GM12864 (cell line): ENCODE data around the gene NACA.

ENCODE experiments used
- DNase-seq: peaks from one replicate; pipeline ENCODE4 v3.0.0-alpha.2; 2011; ENCODE audit warnings: low read depth
- H3K4me3 ChIP-seq: 2 replicates; pipeline ENCODE4 v1.5.1; 2011; ENCODE audit warnings: mild to moderate bottlenecking, low read depth, low read length, control low read depth
- TF ChIP-seq, protein P1 (sequence below): IDR thresholded peaks from 2 replicates; pipeline ENCODE4 v1.5.1; 2011; ENCODE audit warnings: low read depth, mild to moderate bottlenecking, moderate library complexity, low read length, control low read depth, inconsistent platforms; ENCODE audit errors: missing control alignments

Gene NACA

DNA sequence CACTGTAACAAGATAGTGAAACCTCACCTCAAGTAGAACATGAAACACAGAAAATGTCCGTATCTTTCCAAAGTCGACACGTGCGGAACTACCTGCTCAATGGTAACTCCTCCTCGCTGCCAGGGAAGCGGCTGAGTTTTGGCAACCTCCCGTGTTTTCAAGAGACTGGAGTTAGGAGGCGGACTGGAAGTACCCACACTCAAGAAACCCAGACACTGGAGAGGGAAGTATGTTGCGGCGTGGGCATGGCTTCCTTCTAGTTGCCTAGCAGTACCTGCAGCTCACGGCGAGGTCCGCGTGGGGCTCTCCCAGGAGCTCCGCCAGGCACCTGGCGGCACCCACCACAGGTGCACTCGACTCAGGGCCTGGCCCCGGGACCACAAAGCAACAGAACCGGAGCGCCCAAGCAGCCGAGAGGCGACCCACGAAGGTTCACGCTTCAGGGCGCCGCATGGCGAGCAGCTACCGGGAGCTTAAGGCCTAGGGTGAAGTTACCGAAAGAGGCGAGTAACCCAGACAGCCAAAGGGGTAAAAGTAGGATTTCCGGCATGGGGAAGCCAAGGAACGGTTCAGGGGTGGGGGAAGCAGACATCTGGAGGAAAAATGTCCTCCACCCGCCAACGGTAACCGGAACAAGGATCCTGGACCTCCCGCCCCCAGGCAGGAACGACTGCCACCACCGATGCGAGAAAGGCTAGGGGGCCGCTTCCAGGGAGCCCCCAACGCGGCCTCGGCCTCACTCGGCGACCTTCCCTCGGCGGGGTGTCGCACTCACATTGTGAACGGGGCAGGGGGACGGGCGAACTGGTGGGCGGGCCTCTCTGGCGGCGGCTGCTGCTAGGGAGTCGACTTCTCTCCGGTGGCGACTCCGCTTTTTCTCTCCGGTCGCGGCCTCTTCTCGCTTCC, 37.6 kb downstream of the NACA start:
- peak overlapping the region; percentile 81 for H3K4me3 ChIP-seq
- DNase-seq, result no peak
- TF ChIP-seq, protein P1, sequence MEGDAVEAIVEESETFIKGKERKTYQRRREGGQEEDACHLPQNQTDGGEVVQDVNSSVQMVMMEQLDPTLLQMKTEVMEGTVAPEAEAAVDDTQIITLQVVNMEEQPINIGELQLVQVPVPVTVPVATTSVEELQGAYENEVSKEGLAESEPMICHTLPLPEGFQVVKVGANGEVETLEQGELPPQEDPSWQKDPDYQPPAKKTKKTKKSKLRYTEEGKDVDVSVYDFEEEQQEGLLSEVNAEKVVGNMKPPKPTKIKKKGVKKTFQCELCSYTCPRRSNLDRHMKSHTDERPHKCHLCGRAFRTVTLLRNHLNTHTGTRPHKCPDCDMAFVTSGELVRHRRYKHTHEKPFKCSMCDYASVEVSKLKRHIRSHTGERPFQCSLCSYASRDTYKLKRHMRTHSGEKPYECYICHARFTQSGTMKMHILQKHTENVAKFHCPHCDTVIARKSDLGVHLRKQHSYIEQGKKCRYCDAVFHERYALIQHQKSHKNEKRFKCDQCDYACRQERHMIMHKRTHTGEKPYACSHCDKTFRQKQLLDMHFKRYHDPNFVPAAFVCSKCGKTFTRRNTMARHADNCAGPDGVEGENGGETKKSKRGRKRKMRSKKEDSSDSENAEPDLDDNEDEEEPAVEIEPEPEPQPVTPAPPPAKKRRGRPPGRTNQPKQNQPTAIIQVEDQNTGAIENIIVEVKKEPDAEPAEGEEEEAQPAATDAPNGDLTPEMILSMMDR, result no peak

DNA sequence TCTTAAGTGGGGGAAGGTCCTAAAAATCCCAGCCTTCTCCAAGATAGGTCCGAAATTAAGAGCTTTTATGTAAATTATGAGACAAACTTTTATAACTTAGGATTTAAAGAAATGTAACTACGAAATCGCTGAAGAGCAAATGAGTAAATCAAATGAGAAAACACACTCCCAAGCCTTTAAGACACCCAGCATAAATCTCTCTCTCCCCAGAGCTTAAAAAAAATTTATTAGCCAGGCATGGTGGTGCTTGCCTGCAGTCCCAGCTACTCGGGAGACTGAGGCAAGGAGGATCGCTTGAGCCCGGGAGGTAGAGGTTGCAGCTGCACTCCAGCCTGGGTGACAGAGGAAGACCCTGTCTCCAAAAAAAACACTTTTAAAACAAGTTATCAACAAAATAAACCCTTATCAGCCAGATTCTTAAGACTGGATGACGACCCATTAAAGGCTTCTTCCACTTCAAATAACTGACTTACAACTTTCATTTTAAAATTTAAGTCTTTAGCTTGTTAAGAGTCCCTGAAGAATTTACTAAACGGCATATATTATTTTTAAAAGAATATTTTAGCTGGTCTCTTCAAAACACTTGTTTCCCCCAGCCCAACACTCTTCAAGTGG, 40.2 kb downstream of the NACA start:
- peak overlapping the region; percentile 81 for H3K4me3 ChIP-seq
- TF ChIP-seq, protein P1, result no peak
- no peak for DNase-seq

DNA sequence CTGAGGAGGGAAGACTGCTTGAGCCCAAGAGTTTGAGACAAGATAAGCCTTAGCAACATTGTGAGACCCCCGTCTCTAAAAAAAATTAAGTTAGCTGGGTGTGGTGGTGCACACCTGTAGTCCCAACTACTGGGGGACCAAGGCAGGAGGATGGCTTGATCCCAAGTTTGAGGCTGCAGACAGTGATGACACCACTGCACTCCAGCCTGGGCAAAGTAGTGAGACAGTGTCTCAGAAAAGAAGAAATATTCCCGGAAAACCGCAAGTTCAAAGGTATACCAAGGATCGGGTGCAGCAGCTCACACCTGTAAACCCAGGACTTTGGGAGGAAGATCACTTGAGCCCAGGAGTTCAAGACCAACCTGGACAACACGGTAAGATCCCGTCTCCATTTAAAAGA, 42.8 kb downstream of the NACA start:
- TF ChIP-seq, protein P1, result no peak
- no peak overlapping the region; the same call in 1 of the 2 replicates for H3K4me3 ChIP-seq
- DNase-seq, result no peak

DNA sequence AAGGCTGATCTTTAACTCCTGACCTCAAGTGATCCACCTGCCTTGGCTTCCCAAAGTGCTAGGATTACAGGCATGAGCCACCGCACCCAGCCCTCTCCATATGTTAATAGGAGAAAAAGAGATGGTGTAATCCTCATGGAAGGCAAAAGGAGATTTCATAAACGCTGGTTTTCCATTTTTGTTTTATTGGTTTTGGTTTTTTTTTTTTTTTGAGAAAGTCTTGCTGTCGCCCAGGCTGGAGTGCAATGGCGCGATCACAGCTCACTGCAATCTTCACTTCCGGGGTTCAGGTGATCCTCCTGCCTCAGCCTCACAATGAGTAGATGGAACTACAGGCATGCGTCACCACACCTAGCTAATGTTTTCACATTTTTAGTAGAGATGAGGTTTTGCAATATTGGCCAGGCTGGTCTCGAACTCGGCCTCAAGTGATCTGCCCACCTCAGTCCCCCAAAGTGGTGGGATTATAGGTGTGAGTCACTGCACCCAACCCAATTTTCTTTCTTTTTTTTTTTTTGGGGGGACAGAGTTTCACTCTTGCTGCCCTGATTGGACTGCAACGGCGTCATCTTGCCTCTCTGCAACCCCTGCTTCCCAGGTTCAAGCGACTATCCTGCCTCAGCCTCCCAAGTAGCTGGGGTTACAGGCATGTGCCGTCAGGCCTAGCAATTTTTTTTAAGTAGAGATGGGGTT, 45.1 kb downstream of the NACA start:
- H3K4me3 ChIP-seq, result no peak overlapping the region
- TF ChIP-seq, protein P1, result no peak

DNA sequence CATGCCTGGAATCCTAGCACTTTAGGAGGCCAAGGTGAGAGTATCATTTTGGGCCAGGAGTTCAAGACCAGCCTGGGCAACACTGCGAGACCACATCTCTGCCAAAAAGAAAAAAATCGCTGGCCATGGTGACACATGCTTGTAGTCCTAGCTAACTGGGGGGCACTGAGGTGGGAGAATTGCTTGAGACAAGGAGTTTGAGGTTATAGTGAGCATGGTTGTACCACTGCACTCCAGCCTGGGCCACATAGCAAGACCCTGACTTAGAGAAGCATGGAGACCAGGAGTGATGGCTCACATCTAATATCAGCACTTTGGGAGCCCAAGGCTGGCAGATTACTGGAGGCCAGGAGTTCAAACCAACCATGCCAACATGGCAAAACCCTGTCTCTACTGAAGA, 46.2 kb downstream of the NACA start:
- no peak overlapping the region for H3K4me3 ChIP-seq
- DNase-seq, result no peak
- TF ChIP-seq, protein P1, result no peak

More for the DNA sequence above, 45.1 kb downstream of the NACA start:
- no peak for DNase-seq

DNA sequence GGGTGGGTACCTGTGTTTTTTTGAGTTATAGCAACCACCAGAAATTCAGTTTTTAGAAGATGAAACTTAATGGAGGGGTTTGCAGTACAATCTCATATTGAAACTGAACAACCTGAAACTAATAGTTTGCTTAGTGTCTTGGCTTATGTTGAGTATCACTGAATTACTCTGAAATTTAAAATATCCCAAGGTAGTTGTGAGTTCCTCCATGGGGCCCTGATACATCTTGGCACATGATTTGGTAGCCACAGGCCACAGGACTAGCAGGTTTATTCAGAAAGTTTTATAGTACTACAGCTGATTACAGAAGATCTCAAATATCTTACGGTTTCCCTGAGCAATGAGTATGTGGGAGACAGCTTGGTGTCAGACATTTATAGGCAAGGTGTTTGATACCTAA, 47.4 kb downstream of the NACA start:
- TF ChIP-seq, protein P1, result no peak
- no peak overlapping the region for H3K4me3 ChIP-seq

More for the DNA sequence above, 47.4 kb downstream of the NACA start:
- no peak for DNase-seq
